ENCODE results near the gene PRSS16.
"Not testable (repeated sequence)": the region's sequence is repeated elsewhere in the genome, so short reads cannot be mapped to it uniquely, and the experiment has no call there.

PRSS16 gene

GRCh38 chr6:27247133-27247836, at the start of gene PRSS16:
PRSS16 (plus strand) TSS chr6:27247701; CDS start chr6:27247738, 37 bp downstream.
- no peak for DNase-seq

GRCh38 chr6:27205375-27206278, 41.9 kb upstream of the PRSS16 start:
- DNase-seq = no peak

GRCh38 chr6:27206806-27207205, 40.7 kb upstream of the PRSS16 start:
- no peak for DNase-seq

GRCh38 chr6:27208042-27208441, 39.5 kb upstream of the PRSS16 start:
- no peak for DNase-seq

- no peak for DNase-seq
Observed at GRCh38 chr6:27209196-27209595, 38.3 kb upstream of the PRSS16 start.

GRCh38 chr6:27209659-27210269, 37.7 kb upstream of the PRSS16 start:
- no peak for DNase-seq

- not testable (repeated sequence) for DNase-seq
Observed at GRCh38 chr6:27213091-27213517, 34.4 kb upstream of the PRSS16 start.

- DNase-seq = no peak
Observed at GRCh38 chr6:27213544-27214125, 33.9 kb upstream of the PRSS16 start.

GRCh38 chr6:27214126-27214601, 33.3 kb upstream of the PRSS16 start:
- DNase-seq = no peak

GRCh38 chr6:27216874-27217273, 30.6 kb upstream of the PRSS16 start:
- no peak for DNase-seq

- not testable (repeated sequence) for DNase-seq
Observed at GRCh38 chr6:27222971-27223370, 24.5 kb upstream of the PRSS16 start.

GRCh38 chr6:27224729-27225128, 22.8 kb upstream of the PRSS16 start:
- no peak for DNase-seq

GRCh38 chr6:27228963-27229477, 18.5 kb upstream of the PRSS16 start:
- no peak for DNase-seq

- DNase-seq = no peak
Observed at GRCh38 chr6:27230758-27231111, 16.8 kb upstream of the PRSS16 start.

GRCh38 chr6:27234576-27234975, 12.9 kb upstream of the PRSS16 start:
- no peak for DNase-seq

GRCh38 chr6:27237089-27237803, 10.3 kb upstream of the PRSS16 start:
- DNase-seq = peak; percentile 32

GRCh38 chr6:27238010-27238983, 9.2 kb upstream of the PRSS16 start:
- DNase-seq = no peak

- DNase-seq = no peak
Observed at GRCh38 chr6:27239258-27239657, 8.2 kb upstream of the PRSS16 start.

- no peak for DNase-seq
Observed at GRCh38 chr6:27241443-27241842, 6.1 kb upstream of the PRSS16 start.

- DNase-seq = no peak
Observed at GRCh38 chr6:27242589-27243265, 4.8 kb upstream of the PRSS16 start.

Measured in activated T-cell treated with anti-CD3 and anti-CD28 coated beads, Interleukin-2, amount 50 U/mL, for 1 hour (primary cell).